PC-9 (cell line): ENCODE data around the gene SOX5. TPM values are rescaled to one million over a fixed set of nuclear protein-coding genes. Genes with fewer than 3 reads are reported as not detected.

Experiments used
- BruUV-seq: library from RNA; stranded (reverse); fragments of 400-500 nt; replicated peaks from 2 replicates; lab custom pipeline; 2021; lab: Mats Ljungman, UMichigan
- CTCF ChIA-PET: fragments of 300-600 bp; sonication (Branson Sonifier 250); formaldehyde crosslinking; loops from one replicate; lab custom pipeline; 2022; ENCODE audit warnings: antibody characterized with exemption; lab: Charles Lee
- POLR2A ChIA-PET: fragments of 300-600 bp; sonication (Branson Sonifier 250); formaldehyde crosslinking; loops from one replicate; lab custom pipeline; 2022; ENCODE audit warnings: antibody characterized with exemption; ENCODE audit not compliant: unreplicated experiment; lab: Charles Lee
- DNase-seq, 2 experiments: peaks; one replicate each; pipeline versions ENCODE4 v3.0.0 to v3.0.0-alpha.2; 2015 to 2022; ENCODE audit warnings: mixed read lengths in 1 of 2
- H2AFZ ChIP-seq: fragments of 200-600 bp; sonication (generic); 2 replicates; pipeline ENCODE4 v1.8.1; 2017; ENCODE audit warnings: antibody characterized with exemption
- H3F3A ChIP-seq: fragments of 200-600 bp; sonication (generic); 2 replicates; pipeline ENCODE4 v1.8.1; 2017; ENCODE audit warnings: antibody characterized with exemption, mild to moderate bottlenecking, low read depth; ENCODE audit not compliant: insufficient read depth
- H3K27ac ChIP-seq: fragments of 200-600 bp; sonication (generic); 2 replicates; pipeline ENCODE4 v1.6.1; 2016; ENCODE audit warnings: mixed run types
- H3K27me3 ChIP-seq: fragments of 200-600 bp; sonication (generic); 2 replicates; pipeline ENCODE4 v1.6.1; 2016; ENCODE audit warnings: low read depth, mixed run types; ENCODE audit not compliant: insufficient read depth
- H3K36me3 ChIP-seq: fragments of 200-600 bp; sonication (generic); 2 replicates; pipeline ENCODE4 v1.6.1; 2016; ENCODE audit warnings: low read depth, mixed run types
- H3K4me1 ChIP-seq: fragments of 200-600 bp; sonication (generic); replicated peaks from 2 replicates; pipeline ENCODE4 v1.6.1; 2016; ENCODE audit warnings: mixed run types; ENCODE audit not compliant: insufficient read depth
- H3K4me2 ChIP-seq: fragments of 200-600 bp; sonication (generic); 2 replicates; pipeline ENCODE4 v1.6.1; 2017; ENCODE audit warnings: mixed run types
- H3K4me3 ChIP-seq: fragments of 200-600 bp; sonication (generic); 2 replicates; pipeline ENCODE4 v1.6.1; 2016; ENCODE audit warnings: mixed run types
- H3K79me2 ChIP-seq: fragments of 200-600 bp; sonication (generic); 2 replicates; pipeline ENCODE4 v1.6.1; 2017; ENCODE audit warnings: low read depth, mixed run types
- H3K9me2 ChIP-seq: fragments of 200-600 bp; sonication (generic); 2 replicates; pipeline ENCODE4 v1.8.1; 2017; ENCODE audit warnings: mild to moderate bottlenecking; ENCODE audit not compliant: insufficient read depth
- H3K9me3 ChIP-seq: fragments of 200-600 bp; sonication (generic); 2 replicates; pipeline ENCODE4 v1.8.1; 2016; ENCODE audit warnings: low read depth; ENCODE audit not compliant: insufficient read depth
- H4K20me1 ChIP-seq: fragments of 200-600 bp; sonication (generic); 2 replicates; pipeline ENCODE4 v1.8.1; 2017; ENCODE audit not compliant: insufficient read depth
- CTCF ChIP-seq: fragments of 200-600 bp; sonication (generic); conservative IDR thresholded peaks from 2 replicates; pipeline ENCODE4 v1.6.1; 2017; ENCODE audit warnings: mixed run types, antibody characterized with exemption, mild to moderate bottlenecking, moderate library complexity
- EZH2 ChIP-seq: fragments of 200-600 bp; sonication (generic); IDR thresholded peaks from 2 replicates; pipeline ENCODE4 v1.8.0; 2017; ENCODE audit warnings: antibody characterized with exemption, low read depth
- intact Hi-C: fragments of 100-400 bp; cut with micrococcal nuclease; formaldehyde crosslinking; loops from one replicate; pipeline ENCODE4 v1.10.0; 2022; ENCODE audit not compliant: unreplicated experiment
- total RNA-seq: library from RNA; stranded (reverse); gene quantifications from 2 replicates; pipeline ENCODE4 v1.2.3, GENCODE V29; 2021

SOX5 gene
- total RNA-seq, 1 experiment from 2014 or later: not detected

- no peak overlapping the region for H3K27ac ChIP-seq
- H3K4me2 ChIP-seq: no peak overlapping the region
- no peaks in the 10 kb centered on the region for H3K27me3 ChIP-seq
- no peaks in the 10 kb centered on the region for H3K4me1 ChIP-seq
- no peaks in the 10 kb centered on the region for H3K36me3 ChIP-seq
- H3K4me3 ChIP-seq: no peak overlapping the region
- intact Hi-C loops: no loop called here
- H3K9me3 ChIP-seq: no peaks in the 10 kb centered on the region
- no peak overlapping the region for H2AFZ ChIP-seq
- ChIA-PET CTCF (no interaction called here), POLR2A (no interaction called here)
- no peaks in the 10 kb centered on the region for H3K79me2 ChIP-seq
- no peak for DNase-seq
- TF ChIP-seq EZH2 (no peak), CTCF (no peak)
- BruUV-seq: no TSS peak
- no peaks in the 10 kb centered on the region for H4K20me1 ChIP-seq
- no peaks in the 10 kb centered on the region for H3K9me2 ChIP-seq
- H3F3A ChIP-seq: no peaks in the 10 kb centered on the region
These were observed 398.7 kb downstream of the SOX5 start for GRCh38 chr12:23550753-23551152.

- Histone ChIP-seq H3K27me3 (peaks cover 12% of the 10 kb centered on the region), H3F3A (no peaks in the 10 kb centered on the region), H3K4me2 (no peak overlapping the region), H3K27ac (no peak overlapping the region), H3K4me1 (no peaks in the 10 kb centered on the region), H3K9me2 (no peaks in the 10 kb centered on the region), H3K9me3 (no peaks in the 10 kb centered on the region), H3K79me2 (no peaks in the 10 kb centered on the region), H4K20me1 (no peaks in the 10 kb centered on the region), H2AFZ (no peak overlapping the region), H3K4me3 (no peak overlapping the region), H3K36me3 (no peaks in the 10 kb centered on the region)
- DNase-seq: no peak
- POLR2A ChIA-PET: no interaction called here
- TF ChIP-seq EZH2 (no peak), CTCF (no peak)
- no TSS peak for BruUV-seq
- CTCF ChIA-PET: no interaction called here
- intact Hi-C loops: no loop called here
These were observed 400.7 kb downstream of the SOX5 start for GRCh38 chr12:23548742-23549141.

GRCh38 chr12:23546756-23547155 is 402.7 kb downstream of the SOX5 start:
- intact Hi-C loops: no loop called here
- Histone ChIP-seq H3K4me3 (no peak overlapping the region), H3K27ac (no peak overlapping the region), H3K4me1 (no peaks in the 10 kb centered on the region), H2AFZ (no peak overlapping the region), H3K36me3 (no peaks in the 10 kb centered on the region), H3K27me3 (peaks cover 23% of the 10 kb centered on the region), H3K9me3 (no peaks in the 10 kb centered on the region), H4K20me1 (no peaks in the 10 kb centered on the region), H3K79me2 (no peaks in the 10 kb centered on the region), H3F3A (no peaks in the 10 kb centered on the region), H3K4me2 (no peak overlapping the region), H3K9me2 (no peaks in the 10 kb centered on the region)
- CTCF ChIA-PET: no interaction called here
- POLR2A ChIA-PET: no interaction called here
- no peak for TF ChIP-seq CTCF
- TF ChIP-seq EZH2: no peak
- DNase-seq: no peak
- no TSS peak for BruUV-seq
